ENCODE results near the gene DPYSL5.

DPYSL5 gene

GRCh38 chr2:26946841-26947784 lies 99.2 kb downstream of the DPYSL5 start:
- Histone ChIP-seq H3K4me3 (no peak overlapping the region), H3K27ac (no peak overlapping the region)

- H3K27ac ChIP-seq: no peak overlapping the region
- H3K4me3 ChIP-seq: no peak overlapping the region
Measured at GRCh38 chr2:26948800-26949199, 100.9 kb downstream of the DPYSL5 start.

GRCh38 chr2:26950246-26950645 lies 102.3 kb downstream of the DPYSL5 start:
- no peak overlapping the region for H3K27ac ChIP-seq
- H3K4me3 ChIP-seq: no peak overlapping the region

- no peak overlapping the region for H3K27ac ChIP-seq
- no peak overlapping the region for H3K4me3 ChIP-seq
Measured at GRCh38 chr2:26951236-26951635, 103.3 kb downstream of the DPYSL5 start.

- H3K4me3 ChIP-seq: no peak overlapping the region
- no peak overlapping the region for H3K27ac ChIP-seq
Measured at GRCh38 chr2:26952374-26952773, 104.4 kb downstream of the DPYSL5 start.

- H3K4me3 ChIP-seq: no peak overlapping the region
- no peak overlapping the region for H3K27ac ChIP-seq
Measured at GRCh38 chr2:26954135-26954534, 106.2 kb downstream of the DPYSL5 start.

GRCh38 chr2:26957041-26957440 lies 109.1 kb downstream of the DPYSL5 start:
- no peak overlapping the region for H3K27ac ChIP-seq
- H3K4me3 ChIP-seq: no peak overlapping the region

- H3K4me3 ChIP-seq: no peak overlapping the region
- H3K27ac ChIP-seq: no peak overlapping the region
Measured at GRCh38 chr2:26957534-26957933, 109.6 kb downstream of the DPYSL5 start.

- Histone ChIP-seq H3K4me3 (no peak overlapping the region), H3K27ac (no peak overlapping the region)
Measured at GRCh38 chr2:26959331-26959730, 111.4 kb downstream of the DPYSL5 start.

- Histone ChIP-seq H3K4me3 (no peak overlapping the region), H3K27ac (no peak overlapping the region)
Measured at GRCh38 chr2:26964446-26965130, 116.7 kb downstream of the DPYSL5 start.

- no peak overlapping the region for H3K27ac ChIP-seq
Measured at GRCh38 chr2:26968001-26968400, 120.1 kb downstream of the DPYSL5 start.

GRCh38 chr2:26969077-26969844 lies 121.3 kb downstream of the DPYSL5 start:
- H3K4me3 ChIP-seq: no peak overlapping the region
- H3K27ac ChIP-seq: no peak overlapping the region

More at GRCh38 chr2:26968001-26968400, 120.1 kb downstream of the DPYSL5 start:
- no peak overlapping the region for H3K4me3 ChIP-seq

GRCh38 chr2:26970244-26970927 lies 122.5 kb downstream of the DPYSL5 start, which contains the start of gene MAPRE3:
Gene MAPRE3 (plus strand): TSS chr2:26970637. CDS start chr2:27022219, 51,582 bp downstream.
- peak within 1 kb of the TSS; percentile 56 to 83 (median 71) for H3K4me3 ChIP-seq
- H3K27ac ChIP-seq: peak within 1 kb of the TSS in 16 of 21 experiments; percentile 25 to 87 (median 78)

GRCh38 chr2:26970928-26971627 lies 123.1 kb downstream of the DPYSL5 start:
- H3K27ac ChIP-seq: peak overlapping the region in 16 of 21 experiments; percentile 25 to 87 (median 78)
- H3K4me3 ChIP-seq: peak overlapping the region; percentile 56 to 83 (median 71)

GRCh38 chr2:26971911-26972786 lies 124.2 kb downstream of the DPYSL5 start:
- no peak overlapping the region for H3K4me3 ChIP-seq

GRCh38 chr2:26974352-26974751 lies 126.4 kb downstream of the DPYSL5 start:
- Histone ChIP-seq H3K4me3 (no peak overlapping the region), H3K27ac (no peak overlapping the region)

More at GRCh38 chr2:26971911-26972786, 124.2 kb downstream of the DPYSL5 start:
- H3K27ac ChIP-seq: peak overlapping the region in 6 of 21 experiments; percentile 21 to 87 (median 80)

GRCh38 chr2:26975102-26975501 lies 127.2 kb downstream of the DPYSL5 start:
- H3K4me3 ChIP-seq: no peak overlapping the region
- H3K27ac ChIP-seq: no peak overlapping the region

GRCh38 chr2:26975656-26976055 lies 127.7 kb downstream of the DPYSL5 start:
- no peak overlapping the region for H3K27ac ChIP-seq

More at GRCh38 chr2:26975656-26976055, 127.7 kb downstream of the DPYSL5 start:
- H3K4me3 ChIP-seq: no peak overlapping the region

All from skin epidermis (tissue), 12 donors.